HCT116 (cell line): Measurements from ENCODE around the gene ALDH16A1. TPM values are rescaled to one million over a fixed set of nuclear protein-coding genes. Genes with fewer than 3 reads are reported as not detected.
"Not testable (repeated sequence)": the region's sequence is repeated elsewhere in the genome, so short reads cannot be mapped to it uniquely, and the experiment has no call there.

Experiments
- ATAC-seq: fragments of 200-7000 bp; cut with Tn5 transposase; 2 replicates; pipeline ENCODE4 v1.9.1; 2020; ENCODE audit warnings: mild to moderate bottlenecking, moderate library complexity
- BruUV-seq: library from RNA; stranded (reverse); fragments of 400-500 nt; replicated peaks from 2 replicates; lab custom pipeline; 2021; lab: Mats Ljungman, UMichigan
- CTCF ChIA-PET: fragments of 300-600 bp; sonication (Branson Sonifier 250); formaldehyde crosslinking; loops from one replicate; lab custom pipeline; 2021; ENCODE audit warnings: antibody characterized with exemption; lab: Charles Lee
- POLR2A ChIA-PET: fragments of 300-600, 350-600 bp; sonication (Branson Sonifier 250); formaldehyde crosslinking; loops from one replicate; lab custom pipeline; 2021; ENCODE audit warnings: antibody characterized with exemption; lab: Charles Lee
- RAD21 ChIA-PET, 2 experiments: fragments of 300-600 bp; sonication (Branson Sonifier 250); formaldehyde crosslinking; loops; one replicate each; lab custom pipeline; 2023; ENCODE audit warnings: low total read pairs in 2 of 2; ENCODE audit not compliant: uncharacterized antibody in 2 of 2, unreplicated experiment in 2 of 2, low non-redundant PET in 1 of 2; lab: Charles Lee
- DNase-seq: peaks from one replicate; pipeline ENCODE4 v3.0.0-alpha.2; 2010; ENCODE audit warnings: low read depth, low spot score
- H2AFZ ChIP-seq: fragments of 200-600 bp; shearing (Covaris generic), sonication (generic); 2 replicates; pipeline ENCODE4 v1.6.1; 2017; ENCODE audit warnings: low read depth, mixed run types, mixed read lengths, antibody characterized with exemption, low read length; ENCODE audit not compliant: poor library complexity, severe bottlenecking
- H3K27ac ChIP-seq: 2 replicates; pipeline ENCODE4 v1.5.1; 2012; ENCODE audit warnings: low read depth, low read length
- H3K27me3 ChIP-seq: fragments of 200-600 bp; sonication (generic); 2 replicates; pipeline ENCODE4 v1.6.1; 2016; ENCODE audit warnings: mixed run types, low read length, mixed read lengths; ENCODE audit not compliant: insufficient read depth
- H3K36me3 ChIP-seq, 2 experiments: fragments of 200-500 bp in 1 of 2; fragments of 200-600 bp in 1 of 2; sonication (Bioruptor generic) in 1 of 2; sonication (generic) in 1 of 2; 2 replicates each; pipeline versions ENCODE4 v1.5.1 to v1.6.1; 2014 to 2016; ENCODE audit warnings: low read length in 2 of 2, inconsistent platforms in 1 of 2, mixed read lengths in 1 of 2, mixed run types in 1 of 2; ENCODE audit not compliant: insufficient read depth in 2 of 2, control insufficient read depth in 1 of 2
- H3K4me1 ChIP-seq, 2 experiments: fragments of 200-600 bp in 1 of 2; sonication (generic) in 1 of 2; 2 replicates each; pipeline versions ENCODE4 v1.5.1 to v1.6.1; 2012 to 2017; ENCODE audit warnings: low read length in 2 of 2, inconsistent platforms in 1 of 2, mild to moderate bottlenecking in 1 of 2, mixed read lengths in 1 of 2, mixed run types in 1 of 2, moderate library complexity in 1 of 2; ENCODE audit not compliant: insufficient read depth in 2 of 2, control insufficient read depth in 1 of 2
- H3K4me2 ChIP-seq: fragments of 200-600 bp; sonication (generic); 2 replicates; pipeline ENCODE4 v1.6.1; 2017; ENCODE audit warnings: mixed run types, low read length, mixed read lengths
- H3K4me3 ChIP-seq, 2 experiments: fragments of 200-600 bp in 1 of 2; sonication (generic) in 1 of 2; replicated peaks in 1 of 2; 2 replicates each; pipeline ENCODE4 v1.5.1; 2011 to 2016; ENCODE audit warnings: low read length in 2 of 2, control low read depth in 1 of 2, low read depth in 1 of 2, mild to moderate bottlenecking in 1 of 2, mixed read lengths in 1 of 2, mixed run types in 1 of 2
- H3K79me2 ChIP-seq: fragments of 200-600 bp; sonication (generic); 2 replicates; pipeline ENCODE4 v1.6.1; 2017; ENCODE audit warnings: mild to moderate bottlenecking, mixed run types, low read length, moderate library complexity, mixed read lengths; ENCODE audit not compliant: insufficient read depth
- H3K9ac ChIP-seq: fragments of 200-600 bp; sonication (generic); 2 replicates; pipeline ENCODE4 v1.6.1; 2016; ENCODE audit warnings: low read length, mixed read lengths
- H3K9me2 ChIP-seq: fragments of 200-600 bp; sonication (generic), shearing (Covaris generic); 2 replicates; pipeline ENCODE4 v1.6.1; 2017; ENCODE audit warnings: mixed run types, mild to moderate bottlenecking, moderate library complexity; ENCODE audit not compliant: insufficient read depth
- H3K9me3 ChIP-seq, 2 experiments: fragments of 200-500 bp in 1 of 2; fragments of 200-600 bp in 1 of 2; sonication (Bioruptor generic) in 1 of 2; sonication (generic) in 1 of 2; 2 replicates each; pipeline ENCODE4 v1.6.1; 2014 to 2017; ENCODE audit warnings: low read length in 2 of 2, mixed read lengths in 2 of 2, inconsistent platforms in 1 of 2, low read depth in 1 of 2, mild to moderate bottlenecking in 1 of 2, mixed run types in 1 of 2, moderate library complexity in 1 of 2; ENCODE audit not compliant: control insufficient read depth in 1 of 2, insufficient read depth in 1 of 2
- H4K20me1 ChIP-seq: fragments of 200-600 bp; sonication (generic), shearing (Covaris generic); 2 replicates; pipeline ENCODE4 v1.6.1; 2017; ENCODE audit warnings: mixed run types, mild to moderate bottlenecking, moderate library complexity; ENCODE audit not compliant: insufficient read depth
- CEBPB ChIP-seq: IDR thresholded peaks from 2 replicates; pipeline ENCODE4 v1.6.1; 2012; ENCODE audit warnings: low read depth
- EGR1 ChIP-seq: IDR thresholded peaks from 2 replicates; pipeline ENCODE4 v1.6.1; 2012; ENCODE audit warnings: low read depth
- POLR2AphosphoS5 ChIP-seq: IDR thresholded peaks from 2 replicates; pipeline ENCODE4 v1.6.1; 2011; ENCODE audit warnings: mild to moderate bottlenecking, low read depth, low read length, moderate library complexity
- SIN3A ChIP-seq: IDR thresholded peaks from 2 replicates; pipeline ENCODE4 v1.6.1; 2012; ENCODE audit warnings: low read depth
- SP1 ChIP-seq: IDR thresholded peaks from 2 replicates; pipeline ENCODE4 v1.6.1; 2012; ENCODE audit warnings: low read depth
- SRF ChIP-seq: IDR thresholded peaks from 2 replicates; pipeline ENCODE4 v1.6.1; 2012; ENCODE audit warnings: low read depth
- intact Hi-C: fragments of 100-400 bp; cut with micrococcal nuclease; formaldehyde crosslinking; loops from 2 replicates; pipeline ENCODE4 v1.10.0; 2022
- total RNA-seq: library from RNA; stranded (reverse); gene quantifications from one replicate; pipeline ENCODE4 v1.2.1, GENCODE V29; 2021; ENCODE audit not compliant: unreplicated experiment

Gene ALDH16A1
- total RNA-seq, 1 experiment from 2014 or later: 22.8 TPM

GRCh38 chr19:49443366-49444099 is 9.5 kb upstream of the ALDH16A1 start (continued):
- TF ChIP-seq POLR2AphosphoS5 (no peak), CEBPB (no peak), SRF (no peak), EGR1 (peak; percentile 98), SP1 (no peak), SIN3A (no peak)

GRCh38 chr19:49444100-49444700 is 8.8 kb upstream of the ALDH16A1 start:
- POLR2A ChIA-PET: not testable (repeated sequence)

More at GRCh38 chr19:49444100-49444700, 8.8 kb upstream of the ALDH16A1 start:
- H3K27me3 ChIP-seq, intact Hi-C loops, H3K9me2 ChIP-seq, H4K20me1 ChIP-seq, H3K79me2 ChIP-seq, H3K9ac ChIP-seq, H2AFZ ChIP-seq, BruUV-seq, DNase-seq, H3K9me3 ChIP-seq, RAD21 ChIA-PET, ATAC-seq: not testable (repeated sequence)
- peak overlapping the region in 1 of 2 experiments; percentile 80; a peak in 2 of 4 replicates for H3K4me3 ChIP-seq
- peaks cover 11 to 12% of the 10 kb centered on the region in 2 experiments; a peak in 2 of 4 replicates for H3K36me3 ChIP-seq
- peak overlapping the region; percentile 22; the same call in 1 of the 2 replicates for H3K27ac ChIP-seq
- H3K4me1 ChIP-seq: peaks cover 16 to 45% of the 10 kb centered on the region in 2 experiments; a peak in 3 of 4 replicates
- CTCF ChIA-PET: interaction anchor here (0.9 to 2.1 kb wide), 7 partner anchors 18 to 218 kb away, joined by 3 to 9 read pairs (median 4); partner anchors contain the start of genes DKKL1 and GFY
- peak overlapping the region; percentile 98 for H3K4me2 ChIP-seq
